HepG2 (cell line): ENCODE measurements around the gene SFXN5. TPM values are rescaled to one million over a fixed set of nuclear protein-coding genes. Genes with fewer than 3 reads are reported as not detected.
A peak's percentile ranks its signal among the peaks of the same experiment; 100 is the strongest.

Experiments
- ARNT2 ChIP-seq: sonication (generic); formaldehyde crosslinking; IDR thresholded peaks from 2 replicates; pipeline ENCODE4 v1.8.0; 2022; ENCODE audit warnings: mild to moderate bottlenecking, low read depth, missing genetic modification reagents, moderate library complexity
- CENPX ChIP-seq: sonication (generic); formaldehyde crosslinking; IDR thresholded peaks from 2 replicates; pipeline ENCODE4 v1.9.0; 2021; ENCODE audit warnings: mild to moderate bottlenecking, missing genetic modification reagents, moderate library complexity
- GLI4 ChIP-seq: sonication (generic); formaldehyde crosslinking; IDR thresholded peaks from 2 replicates; pipeline ENCODE4 v1.5.1; 2020; ENCODE audit warnings: missing genetic modification reagents, mild to moderate bottlenecking, moderate library complexity, borderline replicate concordance
- HDAC6 ChIP-seq: fragments of 200-600 bp; sonication (generic); IDR thresholded peaks from 2 replicates; pipeline ENCODE4 v1.7.0; 2017; ENCODE audit warnings: mild to moderate bottlenecking, antibody characterized with exemption, low read length, low read depth
- HNF4A ChIP-seq: sonication (generic); formaldehyde crosslinking; IDR thresholded peaks from 2 replicates; pipeline ENCODE4 v1.4.0; 2020; ENCODE audit warnings: missing genetic modification reagents
- HNF4G ChIP-seq, 2 experiments: sonication (generic) in 1 of 2; formaldehyde crosslinking in 1 of 2; IDR thresholded peaks; 2 replicates each; pipeline versions ENCODE4 v1.4.0 to v1.6.1; 2011 to 2020; ENCODE audit warnings: borderline replicate concordance in 2 of 2, low read depth in 2 of 2, mild to moderate bottlenecking in 2 of 2, low read length in 1 of 2, missing genetic modification reagents in 1 of 2, moderate library complexity in 1 of 2
- KDM5B ChIP-seq: sonication (generic); formaldehyde crosslinking; IDR thresholded peaks from 2 replicates; pipeline ENCODE4 v1.4.0; 2020; ENCODE audit warnings: missing genetic modification reagents, mild to moderate bottlenecking, borderline replicate concordance
- NKX3-1 ChIP-seq: sonication (generic); formaldehyde crosslinking; IDR thresholded peaks from 2 replicates; pipeline ENCODE4 v1.5.0; 2020; ENCODE audit warnings: missing genetic modification reagents
- PHF21A ChIP-seq: sonication (generic); formaldehyde crosslinking; IDR thresholded peaks from 2 replicates; pipeline ENCODE4 v1.5.0; 2020; ENCODE audit warnings: mild to moderate bottlenecking, missing genetic modification reagents
- RFX1 ChIP-seq: fragments of 450-650 bp; IDR thresholded peaks from 2 replicates; pipeline ENCODE4 v1.6.1; 2017
- SOX6 ChIP-seq, 2 experiments: fragments of 450-650 bp in 1 of 2; sonication (generic) in 1 of 2; formaldehyde crosslinking in 1 of 2; IDR thresholded peaks; 2 replicates each; pipeline versions ENCODE4 v1.4.0 to v1.6.1; 2017 to 2020; ENCODE audit warnings: antibody characterized with exemption in 1 of 2, mild to moderate bottlenecking in 1 of 2, missing genetic modification reagents in 1 of 2
- ZBTB38 ChIP-seq: sonication (generic); formaldehyde crosslinking; IDR thresholded peaks from 2 replicates; pipeline ENCODE4 v1.5.1; 2020; ENCODE audit warnings: mild to moderate bottlenecking, missing genetic modification reagents
- ZFP37 ChIP-seq: sonication (generic); formaldehyde crosslinking; IDR thresholded peaks from 2 replicates; pipeline ENCODE4 v1.4.0; 2020; ENCODE audit warnings: missing genetic modification reagents, borderline replicate concordance
- ZMAT3 ChIP-seq: sonication (generic); formaldehyde crosslinking; conservative IDR thresholded peaks from 2 replicates; pipeline ENCODE4 v1.7.0; 2021; ENCODE audit warnings: missing genetic modification reagents
- ZNF263 ChIP-seq: sonication (generic); formaldehyde crosslinking; IDR thresholded peaks from 2 replicates; pipeline ENCODE4 v1.4.0; 2020; ENCODE audit warnings: missing genetic modification reagents
- ZNF33A ChIP-seq: sonication (generic); formaldehyde crosslinking; IDR thresholded peaks from 2 replicates; pipeline ENCODE4 v1.5.1; 2020; ENCODE audit warnings: missing genetic modification reagents, mild to moderate bottlenecking, moderate library complexity, borderline replicate concordance
- ZNF746 ChIP-seq: sonication (generic); formaldehyde crosslinking; IDR thresholded peaks from 2 replicates; pipeline ENCODE4 v1.8.0; 2022; ENCODE audit warnings: mild to moderate bottlenecking, missing genetic modification reagents
- polyA plus RNA-seq, 8 experiments: library from polyadenylated mRNA; depleted of rRNA in 3 of 8; stranded (reverse) in 7 of 8; unstranded in 1 of 8; fragments of >200 nt; fragmentation: Illumina TruSeq in 4 of 8; extraction: Trizol in 4 of 8; gene quantifications; 2 replicates each; pipeline versions ENCODE4 v1.2.1 to v1.2.3, GENCODE V29; 2011 to 2016; ENCODE audit warnings: low read depth in 4 of 8, missing spikeins in 1 of 8, mixed read lengths in 1 of 8; ENCODE audit not compliant: insufficient read depth in 1 of 8
- total RNA-seq, 5 experiments: library from RNA; depleted of rRNA; stranded (reverse); fragments of >200 nt; fragmentation: Illumina TruSeq; extraction: Trizol; gene quantifications; 2 replicates each; pipeline ENCODE4 v1.2.3, GENCODE V29; 2016; ENCODE audit warnings: low read depth in 1 of 5
- TF ChIP-seq, protein P1 (sequence below): sonication (generic); formaldehyde crosslinking; IDR thresholded peaks from 2 replicates; pipeline ENCODE4 v1.5.1; 2020; ENCODE audit warnings: missing genetic modification reagents, mild to moderate bottlenecking, borderline replicate concordance
- TF ChIP-seq, protein P2 (sequence below): sonication (generic); formaldehyde crosslinking; conservative IDR thresholded peaks from 2 replicates; pipeline ENCODE4 v1.5.0; 2020; ENCODE audit warnings: missing genetic modification reagents
- TF ChIP-seq, protein P3 (sequence below): sonication (generic); formaldehyde crosslinking; IDR thresholded peaks from 2 replicates; pipeline ENCODE4 v1.5.0; 2020; ENCODE audit warnings: missing genetic modification reagents, mild to moderate bottlenecking, borderline replicate concordance
- TF ChIP-seq, protein P4 (sequence below): IDR thresholded peaks from 2 replicates; pipeline ENCODE4 v1.6.1; 2016
- TF ChIP-seq, protein P5 (sequence below): sonication (generic); formaldehyde crosslinking; IDR thresholded peaks from 2 replicates; pipeline ENCODE4 v1.8.0; 2022; ENCODE audit warnings: mild to moderate bottlenecking, missing genetic modification reagents; ENCODE audit not compliant: insufficient replicate concordance

The SFXN5 gene
- total and polyA plus RNA-seq, 2 of the 13 experiments (the other 11 are each of a cell fraction or from before 2014, with no cell fraction given) = 34.9 to 37.4 TPM

DNA sequence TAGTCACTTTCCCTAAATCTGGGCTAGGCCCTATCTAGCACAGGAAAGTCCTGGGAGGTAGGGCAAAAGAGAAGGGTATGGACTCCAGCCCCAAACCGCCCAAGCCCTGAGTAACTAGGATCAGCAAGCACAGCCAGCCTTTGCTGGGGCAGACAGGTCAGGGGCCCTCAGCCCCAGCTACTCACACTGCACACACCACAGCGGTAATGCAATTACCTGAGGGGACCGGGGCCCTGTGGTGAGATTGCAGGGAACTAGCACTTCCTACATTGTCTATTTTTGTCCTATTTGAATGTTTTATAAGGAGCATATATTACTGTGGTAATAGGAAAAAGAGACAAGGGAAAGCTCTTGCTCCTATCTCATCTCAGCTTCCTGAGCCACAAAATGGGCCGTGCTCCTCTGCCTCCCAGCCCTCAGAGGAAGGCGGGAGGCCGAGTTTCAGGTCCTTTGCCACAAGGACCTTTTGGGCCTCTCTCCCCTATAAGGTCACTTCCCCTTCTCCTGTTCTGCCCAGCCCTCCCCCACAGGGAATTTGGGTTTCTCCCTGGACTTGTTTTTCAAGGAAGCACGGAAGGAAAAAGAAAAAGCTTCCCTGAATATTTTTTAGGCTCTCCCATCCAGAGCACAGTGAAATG is 20.8 kb upstream of the SFXN5 start (continued):
- TF ChIP-seq HDAC6 (no peak), KDM5B (no peak), ZNF263 (CRISPR knock-in tag) (no peak), ZNF33A (CRISPR knock-in tag) (no peak), ZNF746 (CRISPR knock-in tag) (no peak), ZMAT3 (0 out of 2 replicates have a peak, but pooled peaks have one; percentile 59), ARNT2 (CRISPR knock-in tag) (no peak), HNF4A (peak; percentile 53; the same call in 1 of the 2 replicates), ZFP37 (no peak), GLI4 (no peak), RFX1 (no peak), CENPX (CRISPR knock-in tag) (no peak), HNF4G (IDR thresholded peaks at IDR 0.05; ENCODE audit: borderline replicate concordance, low read depth, low read length) (peak; percentile 26; the same call in 1 of the 2 replicates), HNF4G (CRISPR knock-in tag; IDR thresholded peaks at IDR 0.05; ENCODE audit: borderline replicate concordance, low read depth) (no peak), SOX6 (IDR thresholded peaks at IDR 0.05) (no peak), SOX6 (CRISPR knock-in tag; IDR thresholded peaks at IDR 0.05) (no peak), PHF21A (CRISPR knock-in tag) (peak; percentile 67), ZBTB38 (CRISPR knock-in tag) (no peak), NKX3-1 (CRISPR knock-in tag) (no peak)
- TF ChIP-seq, protein P1, sequence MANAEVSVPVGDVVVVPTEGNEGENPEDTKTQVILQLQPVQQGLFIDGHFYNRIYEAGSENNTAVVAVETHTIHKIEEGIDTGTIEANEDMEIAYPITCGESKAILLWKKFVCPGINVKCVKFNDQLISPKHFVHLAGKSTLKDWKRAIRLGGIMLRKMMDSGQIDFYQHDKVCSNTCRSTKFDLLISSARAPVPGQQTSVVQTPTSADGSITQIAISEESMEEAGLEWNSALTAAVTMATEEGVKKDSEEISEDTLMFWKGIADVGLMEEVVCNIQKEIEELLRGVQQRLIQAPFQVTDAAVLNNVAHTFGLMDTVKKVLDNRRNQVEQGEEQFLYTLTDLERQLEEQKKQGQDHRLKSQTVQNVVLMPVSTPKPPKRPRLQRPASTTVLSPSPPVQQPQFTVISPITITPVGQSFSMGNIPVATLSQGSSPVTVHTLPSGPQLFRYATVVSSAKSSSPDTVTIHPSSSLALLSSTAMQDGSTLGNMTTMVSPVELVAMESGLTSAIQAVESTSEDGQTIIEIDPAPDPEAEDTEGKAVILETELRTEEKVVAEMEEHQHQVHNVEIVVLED (CRISPR knock-in tag) = no peak
- TF ChIP-seq, protein P2, sequence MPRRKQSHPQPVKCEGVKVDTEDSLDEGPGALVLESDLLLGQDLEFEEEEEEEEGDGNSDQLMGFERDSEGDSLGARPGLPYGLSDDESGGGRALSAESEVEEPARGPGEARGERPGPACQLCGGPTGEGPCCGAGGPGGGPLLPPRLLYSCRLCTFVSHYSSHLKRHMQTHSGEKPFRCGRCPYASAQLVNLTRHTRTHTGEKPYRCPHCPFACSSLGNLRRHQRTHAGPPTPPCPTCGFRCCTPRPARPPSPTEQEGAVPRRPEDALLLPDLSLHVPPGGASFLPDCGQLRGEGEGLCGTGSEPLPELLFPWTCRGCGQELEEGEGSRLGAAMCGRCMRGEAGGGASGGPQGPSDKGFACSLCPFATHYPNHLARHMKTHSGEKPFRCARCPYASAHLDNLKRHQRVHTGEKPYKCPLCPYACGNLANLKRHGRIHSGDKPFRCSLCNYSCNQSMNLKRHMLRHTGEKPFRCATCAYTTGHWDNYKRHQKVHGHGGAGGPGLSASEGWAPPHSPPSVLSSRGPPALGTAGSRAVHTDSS (CRISPR knock-in tag) = no peak
- TF ChIP-seq, protein P3, sequence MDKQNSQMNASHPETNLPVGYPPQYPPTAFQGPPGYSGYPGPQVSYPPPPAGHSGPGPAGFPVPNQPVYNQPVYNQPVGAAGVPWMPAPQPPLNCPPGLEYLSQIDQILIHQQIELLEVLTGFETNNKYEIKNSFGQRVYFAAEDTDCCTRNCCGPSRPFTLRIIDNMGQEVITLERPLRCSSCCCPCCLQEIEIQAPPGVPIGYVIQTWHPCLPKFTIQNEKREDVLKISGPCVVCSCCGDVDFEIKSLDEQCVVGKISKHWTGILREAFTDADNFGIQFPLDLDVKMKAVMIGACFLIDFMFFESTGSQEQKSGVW (CRISPR knock-in tag) = no peak
- TF ChIP-seq, protein P4, sequence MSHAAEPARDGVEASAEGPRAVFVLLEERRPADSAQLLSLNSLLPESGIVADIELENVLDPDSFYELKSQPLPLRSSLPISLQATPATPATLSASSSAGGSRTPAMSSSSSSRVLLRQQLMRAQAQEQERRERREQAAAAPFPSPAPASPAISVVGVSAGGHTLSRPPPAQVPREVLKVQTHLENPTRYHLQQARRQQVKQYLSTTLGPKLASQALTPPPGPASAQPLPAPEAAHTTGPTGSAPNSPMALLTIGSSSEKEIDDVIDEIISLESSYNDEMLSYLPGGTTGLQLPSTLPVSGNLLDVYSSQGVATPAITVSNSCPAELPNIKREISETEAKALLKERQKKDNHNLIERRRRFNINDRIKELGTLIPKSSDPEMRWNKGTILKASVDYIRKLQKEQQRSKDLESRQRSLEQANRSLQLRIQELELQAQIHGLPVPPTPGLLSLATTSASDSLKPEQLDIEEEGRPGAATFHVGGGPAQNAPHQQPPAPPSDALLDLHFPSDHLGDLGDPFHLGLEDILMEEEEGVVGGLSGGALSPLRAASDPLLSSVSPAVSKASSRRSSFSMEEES (CRISPR knock-in tag) = no peak
- TF ChIP-seq, protein P5, sequence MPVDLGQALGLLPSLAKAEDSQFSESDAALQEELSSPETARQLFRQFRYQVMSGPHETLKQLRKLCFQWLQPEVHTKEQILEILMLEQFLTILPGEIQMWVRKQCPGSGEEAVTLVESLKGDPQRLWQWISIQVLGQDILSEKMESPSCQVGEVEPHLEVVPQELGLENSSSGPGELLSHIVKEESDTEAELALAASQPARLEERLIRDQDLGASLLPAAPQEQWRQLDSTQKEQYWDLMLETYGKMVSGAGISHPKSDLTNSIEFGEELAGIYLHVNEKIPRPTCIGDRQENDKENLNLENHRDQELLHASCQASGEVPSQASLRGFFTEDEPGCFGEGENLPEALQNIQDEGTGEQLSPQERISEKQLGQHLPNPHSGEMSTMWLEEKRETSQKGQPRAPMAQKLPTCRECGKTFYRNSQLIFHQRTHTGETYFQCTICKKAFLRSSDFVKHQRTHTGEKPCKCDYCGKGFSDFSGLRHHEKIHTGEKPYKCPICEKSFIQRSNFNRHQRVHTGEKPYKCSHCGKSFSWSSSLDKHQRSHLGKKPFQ (CRISPR knock-in tag) = peak; percentile 80
